Psoas muscle (tissue), 8 donors: ENCODE data around the gene UBE2U. TPM values are rescaled to one million over a fixed set of nuclear protein-coding genes. Genes with fewer than 3 reads are reported as not detected.

Experiments
- ATAC-seq, 4 donors: fragments of 200-7000 bp; cut with Tn5 transposase; one replicate each; pipeline ENCODE4 v1.9.1; 2020; ENCODE audit warnings: moderate library complexity in 3 of 4, mild to moderate bottlenecking in 2 of 4
- DNase-seq, 2 donors: peaks; one replicate each; pipeline ENCODE4 v3.0.0-alpha.2; 2020
- H3K27ac ChIP-seq: fragments of 200-600 bp; one replicate; pipeline ENCODE4 v1.8.0; 2022
- H3K27me3 ChIP-seq, 3 donors: fragments of 200-600 bp in 1 of 3; one replicate each; pipeline versions ENCODE4 v1.6.1 to v1.8.0; 2013 to 2022; ENCODE audit warnings: low read length in 2 of 3, mild to moderate bottlenecking in 2 of 3, moderate library complexity in 1 of 3; ENCODE audit not compliant: insufficient read depth in 3 of 3
- H3K36me3 ChIP-seq, 2 donors: fragments of 200-600 bp in 1 of 2; one replicate each; pipeline versions ENCODE4 v1.6.1 to v1.8.0; 2013 to 2022; ENCODE audit warnings: low read depth in 1 of 2, mild to moderate bottlenecking in 1 of 2, moderate library complexity in 1 of 2; ENCODE audit not compliant: insufficient read depth in 1 of 2
- H3K4me1 ChIP-seq: fragments of 200-600 bp; one replicate; pipeline ENCODE4 v1.8.0; 2022
- H3K4me3 ChIP-seq: fragments of 200-600 bp; one replicate; pipeline ENCODE4 v1.8.0; 2022; ENCODE audit warnings: mild to moderate bottlenecking
- H3K9me3 ChIP-seq: fragments of 200-600 bp; one replicate; pipeline ENCODE4 v1.8.0; 2022
- CTCF ChIP-seq: fragments of 200-600 bp; IDR thresholded peaks from one replicate; pipeline ENCODE4 v1.8.0; 2022; ENCODE audit warnings: antibody characterized with exemption
- WGBS, 3 donors: extraction: QIAGEN DNeasy Blood & Tissue Kit; methylation state at CpG; one replicate each; pipeline versions ENCODE4 v1.1.6 to v1.1.7; 2013; 5-methylcytosine and 5-hydroxymethylcytosine counted together
- intact Hi-C, 2 donors: fragments of 100-400 bp; cut with DNase I; formaldehyde crosslinking; loops; one replicate each; pipeline versions ENCODE4 v1.11.0 to v1.14.2; 2022
- polyA plus RNA-seq, 3 donors: library from polyadenylated mRNA; stranded (reverse); fragments of 200-250 nt; gene quantifications; one replicate each; pipeline ENCODE4 v1.2.3, GENCODE V29; 2013
- total RNA-seq, 4 donors: library from RNA; stranded (reverse); fragmentation: NEBNext Ultra II Directional in 2 of 4; extraction: Animal tissue kit (Norgen Biotek cat#: 25700) in 2 of 4; gene quantifications; one replicate each; pipeline versions ENCODE4 v1.2.1 to v1.2.4, GENCODE V29; 2021 to 2023
- donor health status: healthy with polysubstance abuse.
- donor health status: DM: no; HTN: no; CAD: no; lungs with moderate emphysema.
- donor health status: Bipolar disorder and iron deficiency.
- donor health status: healthy.
- donor health status: DM: yes; HTN: yes; CAD: no.
- donor health status: DM: no; HTN: no; CAD: no.
- donor health status: DM: no; HTN: no; CAD: no.
- donor health status: DM: yes; HTN: yes; CAD: no.

UBE2U gene
- total and polyA plus RNA-seq, 7 donors = not detected

GRCh38 chr1:64266991-64267390 is 63.6 kb downstream of the UBE2U start:
- no peak for DNase-seq
- whole genome bisulfite sequencing, 3 donors = 74 to 77% (median 74%) methylated on average over 2 of the region's 2 CpGs
- Histone ChIP-seq H3K4me3 (no peak overlapping the region), H3K27ac (no peak overlapping the region), H3K27me3 (peaks cover 0 to 3% (median 3%) of the 10 kb centered on the region in 3 donors), H3K9me3 (no peaks in the 10 kb centered on the region), H3K36me3 (no peaks in the 10 kb centered on the region), H3K4me1 (no peaks in the 10 kb centered on the region)
- ATAC-seq = no peak
- TF ChIP-seq CTCF = no peak
- intact Hi-C loops = loop anchor here (5.0 to 10.0 kb wide), 3 partner anchors 208 to 410 kb away; partner anchors contain the start of gene CACHD1 (in 1 of the 2)

GRCh38 chr1:64268653-64269557 is 65.5 kb downstream of the UBE2U start:
- no peaks in the 10 kb centered on the region for H3K27me3 ChIP-seq
- peak; percentile 84 for TF ChIP-seq CTCF
- H3K36me3 ChIP-seq = no peaks in the 10 kb centered on the region
- H3K4me3 ChIP-seq = no peak overlapping the region
- H3K27ac ChIP-seq = no peak overlapping the region
- 54 to 61% (median 58%) methylated on average over 23 of the region's 23 CpGs for WGBS, 3 donors
- DNase-seq (peak; percentile 45 to 50), ATAC-seq (peak; percentile 80 to 92 (median 81))
- H3K4me1 ChIP-seq = no peaks in the 10 kb centered on the region
- intact Hi-C loops = loop anchor here (5.0 to 10.0 kb wide), 3 partner anchors 206 to 408 kb away; partner anchors contain the start of gene CACHD1 (in 1 of the 2)
- no peaks in the 10 kb centered on the region for H3K9me3 ChIP-seq

GRCh38 chr1:64269558-64269884 is 66.1 kb downstream of the UBE2U start:
- H3K9me3 ChIP-seq = no peaks in the 10 kb centered on the region
- DNase-seq (no peak), ATAC-seq (peak in 2 of 4 donors; percentile 22 to 35)
- intact Hi-C loops = loop anchor here (5.0 to 10.0 kb wide), 3 partner anchors 205 to 408 kb away; partner anchors contain the start of gene CACHD1 (in 1 of the 2)
- H3K4me1 ChIP-seq = no peaks in the 10 kb centered on the region
- no peak for TF ChIP-seq CTCF
- 39 to 63% (median 46%) methylated on average over 1 of the region's 1 CpG for WGBS, 3 donors
- no peaks in the 10 kb centered on the region for H3K27me3 ChIP-seq
- no peak overlapping the region for H3K27ac ChIP-seq
- no peaks in the 10 kb centered on the region for H3K36me3 ChIP-seq
- H3K4me3 ChIP-seq = no peak overlapping the region

GRCh38 chr1:64280001-64280400 is 76.6 kb downstream of the UBE2U start:
- Histone ChIP-seq H3K27ac (no peak overlapping the region), H3K4me3 (no peak overlapping the region), H3K9me3 (no peaks in the 10 kb centered on the region), H3K36me3 (no peaks in the 10 kb centered on the region), H3K27me3 (no peaks in the 10 kb centered on the region), H3K4me1 (no peaks in the 10 kb centered on the region)
- 93 to 97% (median 94%) methylated on average over 4 of the region's 4 CpGs for WGBS, 3 donors
- no peak for DNase-seq
- no peak for ATAC-seq
- intact Hi-C loops = no loop called here
- no peak for TF ChIP-seq CTCF
